Activated effector memory CD4-positive, alpha-beta T cell treated with Interleukin-2 at 50 U/mL for 16 hours (primary cell): ENCODE results near the gene LHX1.

Experiments
- DNase-seq: peaks from one replicate; pipeline ENCODE4 v3.0.0-alpha.2; 2020

The LHX1 gene

DNA sequence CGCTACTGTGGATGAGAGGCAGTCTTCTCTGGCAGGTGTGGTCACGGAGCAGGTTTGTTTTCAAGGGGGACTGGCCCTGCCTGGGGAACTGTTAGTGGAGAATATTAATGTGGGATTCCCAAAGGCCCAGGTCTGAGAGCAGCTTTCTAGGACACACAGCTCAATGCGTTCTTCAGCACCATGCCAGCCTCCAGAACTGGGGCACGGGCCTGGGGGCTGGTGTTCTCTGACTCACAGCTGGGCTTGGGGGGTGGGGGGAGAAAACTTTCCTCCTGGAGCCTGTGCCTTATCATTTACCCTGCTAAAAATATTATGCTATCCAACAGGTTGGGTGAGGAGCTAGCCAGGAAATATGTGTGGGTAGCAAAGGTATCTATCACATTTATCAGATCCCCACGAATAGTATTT is 13.5 kb upstream of the LHX1 start:
- DNase-seq, result no peak

DNA sequence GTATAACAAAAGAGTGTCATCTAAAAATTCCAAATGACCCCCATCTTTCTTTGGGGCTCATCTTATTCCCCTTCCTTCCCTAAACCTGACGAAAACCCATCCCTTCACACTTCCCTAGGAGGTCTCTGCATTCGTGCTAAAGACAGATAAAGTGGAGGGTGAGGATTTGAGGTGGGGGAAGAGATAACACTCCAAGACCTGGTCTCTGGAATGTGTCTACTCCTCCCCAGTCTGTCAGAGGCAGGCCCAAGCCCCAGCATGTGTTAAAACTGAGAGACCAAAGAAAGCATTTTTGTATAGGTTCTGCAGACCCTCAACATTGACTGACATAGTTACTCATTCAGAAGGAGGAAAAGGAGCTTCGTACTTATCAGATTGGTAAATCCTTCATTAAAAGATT is 11.0 kb upstream of the LHX1 start:
- no peak for DNase-seq

- DNase-seq, result no peak
These were observed 10.6 kb upstream of the LHX1 start for GRCh38 chr17:36926701-36927100.

GRCh38 chr17:36928471-36929345 is 8.6 kb upstream of the LHX1 start:
- DNase-seq, result no peak

- no peak for DNase-seq
These were observed 7.3 kb upstream of the LHX1 start for GRCh38 chr17:36929851-36930582.

DNA sequence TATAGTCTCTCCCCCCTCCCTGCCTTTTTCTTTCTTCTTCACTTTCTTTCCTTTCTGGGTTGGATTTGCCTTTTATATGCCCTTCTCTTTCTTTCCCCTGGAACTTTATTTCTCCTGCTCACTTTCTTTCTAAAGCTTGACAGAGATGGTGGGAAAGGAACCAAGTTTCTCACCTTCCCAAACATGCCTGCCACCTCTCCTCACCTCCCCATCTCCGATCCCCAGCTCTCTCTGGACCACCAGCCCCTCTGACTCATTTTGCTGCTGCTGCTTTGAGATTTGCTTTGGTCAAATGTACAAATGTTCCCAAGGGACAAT is 6.7 kb upstream of the LHX1 start:
- no peak for DNase-seq

DNA sequence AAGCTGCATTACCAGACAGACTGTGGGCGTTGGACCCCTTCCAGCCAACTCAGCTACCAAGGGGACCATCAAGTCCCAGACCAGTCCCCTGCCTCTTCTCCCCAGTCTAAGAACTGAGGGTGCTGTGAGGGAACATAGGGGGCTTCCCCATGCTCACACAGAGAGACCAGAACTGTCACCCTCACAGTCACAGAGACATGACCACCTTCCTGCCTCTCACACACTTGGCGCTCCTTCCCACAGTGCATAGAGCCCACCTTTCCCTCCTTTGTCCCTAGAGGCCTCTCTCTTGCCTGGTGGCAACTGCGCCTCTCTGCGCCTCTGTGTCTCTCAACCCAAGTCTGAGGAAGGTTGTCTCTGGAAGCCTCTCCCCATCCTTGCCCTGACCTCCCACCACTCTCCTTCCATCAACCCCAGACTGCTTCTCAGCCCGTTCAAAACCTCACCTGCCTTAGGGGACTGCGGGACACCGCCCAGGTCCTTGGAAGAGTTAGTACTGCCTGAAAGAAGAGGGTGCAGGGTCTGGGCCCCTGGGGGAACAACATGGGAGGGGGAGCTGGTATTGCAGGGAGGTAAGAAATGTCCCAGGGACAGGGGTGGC is 6.1 kb upstream of the LHX1 start:
- no peak for DNase-seq

GRCh38 chr17:36931697-36932382 is 5.4 kb upstream of the LHX1 start:
- no peak for DNase-seq

GRCh38 chr17:36932383-36932693 is 4.9 kb upstream of the LHX1 start:
- DNase-seq, result no peak

GRCh38 chr17:36932694-36933511 is 4.4 kb upstream of the LHX1 start:
- no peak for DNase-seq

DNA sequence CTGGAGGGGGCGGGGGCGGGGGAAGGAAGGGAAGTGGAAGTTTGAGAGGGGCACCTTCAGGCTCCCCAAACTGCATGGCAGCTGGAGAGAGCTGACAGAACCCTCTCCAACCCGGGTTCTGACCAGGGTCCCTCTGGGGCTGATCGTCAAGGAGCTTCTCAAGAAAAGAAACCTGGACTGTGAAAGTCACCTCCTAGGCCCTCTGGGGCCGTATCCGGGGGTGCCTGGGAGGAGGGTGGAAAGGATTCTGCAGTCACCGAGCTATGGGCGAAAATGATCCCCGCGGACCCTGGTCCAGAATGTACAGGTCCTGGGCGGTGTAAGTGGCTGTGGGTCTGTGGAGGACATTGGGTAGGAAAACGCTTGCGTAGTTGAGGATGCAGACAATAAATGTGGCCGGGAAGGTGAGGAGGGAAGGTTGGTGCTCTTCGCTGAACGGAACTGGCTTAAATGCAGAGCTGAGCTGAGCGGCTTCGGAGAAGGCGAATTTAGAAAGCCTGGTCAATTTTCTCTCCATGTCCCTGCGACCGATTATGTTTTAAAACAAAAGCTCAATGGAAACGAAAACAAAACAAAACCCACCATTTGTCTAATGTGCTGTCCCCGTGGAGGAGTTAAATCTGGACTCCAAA is 3.6 kb upstream of the LHX1 start:
- DNase-seq, result no peak

GRCh38 chr17:36934144-36934691 is 3.1 kb upstream of the LHX1 start:
- DNase-seq, result no peak

GRCh38 chr17:36934692-36935630 is 2.3 kb upstream of the LHX1 start:
- DNase-seq, result no peak

DNA sequence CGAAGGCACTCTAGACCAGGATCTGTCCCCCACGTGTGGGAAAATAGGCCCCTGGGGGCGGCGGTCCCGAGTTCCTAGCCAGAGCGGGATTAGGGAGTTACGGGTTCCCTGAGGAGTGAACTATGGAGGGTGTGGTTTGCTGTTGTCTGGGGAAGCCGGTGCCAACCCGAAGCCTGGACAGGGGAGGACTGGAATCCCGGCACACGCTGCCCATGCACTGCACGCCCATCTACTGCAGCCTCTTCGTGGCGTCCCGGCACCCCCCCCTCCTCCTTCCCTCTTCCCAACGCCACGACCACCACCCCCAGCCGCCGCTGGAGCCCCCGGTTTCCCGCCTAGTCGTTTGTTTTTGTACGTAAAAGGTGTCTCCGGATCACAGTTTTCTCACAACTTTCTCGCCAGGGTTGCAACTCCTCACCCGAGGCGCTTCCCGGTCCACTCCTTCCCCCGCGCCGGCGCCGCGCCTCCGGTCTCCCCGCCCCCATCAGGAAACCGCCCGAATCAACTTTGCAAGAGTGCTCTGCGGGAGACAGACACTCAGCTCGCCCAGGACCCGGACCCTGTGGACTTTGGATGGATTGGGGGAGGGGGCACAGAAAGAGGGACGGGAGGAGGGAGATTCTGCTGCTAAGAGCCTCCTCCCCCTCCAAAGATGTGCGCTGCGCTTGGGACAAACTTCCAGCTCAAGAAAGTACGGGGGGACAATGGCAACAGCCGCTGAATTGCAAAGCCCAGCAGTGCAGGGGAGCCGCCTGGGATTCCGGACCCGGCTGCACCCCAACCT is 1.4 kb upstream of the LHX1 start:
- no peak for DNase-seq

DNA sequence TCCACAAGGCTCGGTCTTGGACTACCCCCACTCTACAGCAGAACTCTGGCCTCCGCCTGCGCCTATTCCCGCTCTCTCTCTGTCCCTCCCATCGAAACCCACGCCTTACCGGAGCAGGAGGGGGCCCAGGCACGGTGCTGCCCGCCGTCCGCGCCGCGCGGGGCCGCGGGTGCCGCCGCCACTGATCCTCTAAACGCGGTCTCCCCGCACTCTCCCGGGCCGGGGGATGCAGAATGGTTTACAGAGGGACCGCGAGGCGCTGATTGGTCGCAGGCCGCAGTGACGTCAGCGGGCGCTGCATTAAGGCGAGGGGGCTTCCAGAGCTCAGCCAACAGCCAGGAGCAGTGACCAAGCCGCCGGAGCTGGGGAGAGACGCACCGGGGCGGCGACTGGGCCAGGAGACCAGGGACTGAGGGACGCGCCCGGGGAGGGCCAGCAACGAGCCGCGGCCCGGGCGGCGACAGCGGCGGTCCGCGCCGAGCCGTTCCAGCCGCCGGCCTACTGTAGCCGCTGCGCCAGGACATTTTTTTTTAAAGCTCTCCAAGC is 747 bp upstream of the LHX1 start:
- no peak for DNase-seq

GRCh38 chr17:36937959-36938565 is 787 bp downstream of the LHX1 start:
- no peak for DNase-seq

- DNase-seq, result no peak
These were observed 1.3 kb downstream of the LHX1 start for GRCh38 chr17:36938566-36939051.

DNA sequence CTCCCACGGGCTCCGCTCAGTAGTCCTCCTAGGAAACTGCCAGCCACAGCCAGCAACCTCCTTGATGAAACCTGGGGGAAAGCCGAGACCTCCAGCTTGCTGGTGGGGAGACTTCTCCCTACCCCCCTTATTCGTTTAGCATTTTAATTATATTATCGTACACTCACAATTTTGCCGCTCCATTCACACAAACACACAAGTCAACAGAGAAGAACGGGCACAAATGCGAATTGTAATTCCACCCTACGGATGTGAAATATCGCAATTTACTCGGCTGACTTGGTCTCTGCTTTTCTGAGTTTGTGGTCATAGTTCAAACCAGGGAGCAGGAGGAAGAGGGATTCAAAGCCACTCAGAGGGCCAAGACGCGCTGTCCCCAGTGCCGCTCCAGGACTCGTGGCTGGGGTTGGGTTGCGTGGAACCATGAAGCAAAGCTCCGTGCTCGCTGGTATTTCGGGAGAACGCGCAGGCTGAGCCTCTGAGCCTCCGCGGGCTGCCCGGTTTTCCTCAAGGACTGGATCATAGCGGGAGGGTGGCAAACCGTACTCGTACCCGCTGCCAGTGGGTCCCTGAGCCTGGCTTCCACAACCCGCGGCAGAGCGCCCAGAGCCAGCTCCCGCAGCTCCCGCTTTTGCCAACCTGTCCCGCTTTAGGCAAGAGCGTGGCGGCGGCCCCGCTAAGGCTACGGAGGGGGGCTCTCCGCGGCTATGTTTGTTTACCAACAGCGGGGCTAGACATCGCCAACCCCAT is 2.0 kb downstream of the LHX1 start:
- DNase-seq, result no peak
